ENCODE results near the gene TSEN2. TPM values are rescaled to one million over a fixed set of nuclear protein-coding genes. Genes with fewer than 3 reads are reported as not detected.
A peak's percentile ranks its signal among the peaks of the same experiment; 100 is the strongest.

TSEN2 gene
- total RNA-seq, 1 donor from 2014 or later: 8.7 TPM

DNA sequence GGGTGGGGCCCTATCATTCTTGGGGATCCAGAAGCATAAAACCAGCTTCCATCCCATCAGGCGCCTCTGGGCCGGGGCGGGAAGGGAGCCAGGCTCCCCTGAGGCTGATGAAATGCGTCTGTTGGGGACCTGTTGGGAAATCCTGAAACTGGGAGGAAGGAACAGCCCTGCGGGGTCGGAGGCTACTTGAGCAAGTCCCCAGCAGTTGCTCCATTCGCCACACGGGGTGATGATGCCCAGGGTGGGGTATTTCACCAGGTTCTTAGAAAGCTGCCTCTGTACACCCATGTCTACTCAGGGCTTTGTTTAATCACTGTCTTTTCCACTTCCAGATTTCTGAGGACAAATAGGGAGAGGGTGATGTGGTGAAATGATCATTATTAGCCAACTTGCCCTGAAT, 25.4 kb upstream of the TSEN2 start:
- Mint-ChIP-seq H3K9me3 (ENCODE audit: unreplicated experiment) (no peaks in the 10 kb centered on the region), H3K4me3 (ENCODE audit: unreplicated experiment) (no peak overlapping the region), H3K36me3 (ENCODE audit: low read depth, unreplicated experiment) (no peaks in the 10 kb centered on the region), H3K4me1 (ENCODE audit: unreplicated experiment) (peaks cover 13% of the 10 kb centered on the region), H3K27me3 (ENCODE audit: unreplicated experiment) (peaks cover 1% of the 10 kb centered on the region), H3K27ac (ENCODE audit: unreplicated experiment) (no peak overlapping the region)
- TF ChIP-seq CTCF (IDR thresholded peaks at IDR 0.05; ENCODE audit: unreplicated experiment): no peak
- DNase-seq (ENCODE audit: low spot score): no peak

- DNase-seq (ENCODE audit: low spot score): no peak
- H3K27me3 Mint-ChIP-seq (ENCODE audit: unreplicated experiment): peaks cover 1% of the 10 kb centered on the region
- H3K36me3 Mint-ChIP-seq (ENCODE audit: low read depth, unreplicated experiment): no peaks in the 10 kb centered on the region
- peaks cover 17% of the 10 kb centered on the region for H3K4me1 Mint-ChIP-seq (ENCODE audit: unreplicated experiment)
- no peak overlapping the region for H3K27ac Mint-ChIP-seq (ENCODE audit: unreplicated experiment)
- H3K4me3 Mint-ChIP-seq (ENCODE audit: unreplicated experiment): no peak overlapping the region
- no peaks in the 10 kb centered on the region for H3K9me3 Mint-ChIP-seq (ENCODE audit: unreplicated experiment)
- TF ChIP-seq CTCF (IDR thresholded peaks at IDR 0.05; ENCODE audit: unreplicated experiment): no peak
These were observed 24.2 kb upstream of the TSEN2 start for GRCh38 chr3:12460127-12460526.

DNA sequence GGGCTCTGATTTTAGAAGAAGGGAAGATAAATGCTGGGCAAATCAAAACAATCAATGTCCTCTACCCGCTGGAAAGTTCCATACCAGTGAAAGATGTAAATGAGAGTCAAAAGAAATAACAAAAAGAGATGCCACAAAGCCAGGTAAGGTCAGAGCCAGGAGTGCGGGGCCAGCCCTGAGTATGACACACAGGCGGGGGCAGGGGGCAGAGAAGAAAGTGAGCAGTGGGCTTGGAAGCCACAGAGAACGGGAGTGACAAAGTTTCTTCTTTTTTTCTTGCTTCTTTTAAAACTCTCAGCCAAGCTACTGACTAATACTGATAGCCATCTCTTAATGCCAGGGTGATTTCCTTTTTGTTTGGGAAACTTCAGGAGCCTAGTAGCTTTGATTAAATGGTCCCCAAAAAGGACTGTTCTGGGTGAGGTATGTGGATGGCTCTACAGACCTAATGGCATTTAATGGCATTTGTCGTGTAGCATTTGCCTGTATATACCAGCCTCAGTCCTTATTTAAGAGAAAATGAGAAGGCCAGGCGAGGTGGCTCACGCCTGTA, 23.1 kb upstream of the TSEN2 start:
- Mint-ChIP-seq H3K36me3 (ENCODE audit: low read depth, unreplicated experiment) (no peaks in the 10 kb centered on the region), H3K9me3 (ENCODE audit: unreplicated experiment) (no peaks in the 10 kb centered on the region), H3K27ac (ENCODE audit: unreplicated experiment) (no peak overlapping the region), H3K4me1 (ENCODE audit: unreplicated experiment) (peaks cover 20% of the 10 kb centered on the region), H3K27me3 (ENCODE audit: unreplicated experiment) (peaks cover 1% of the 10 kb centered on the region), H3K4me3 (ENCODE audit: unreplicated experiment) (no peak overlapping the region)
- TF ChIP-seq CTCF (IDR thresholded peaks at IDR 0.05; ENCODE audit: unreplicated experiment): no peak
- DNase-seq (ENCODE audit: low spot score): no peak

- peak; percentile 24 for DNase-seq (ENCODE audit: low spot score)
- H3K9me3 Mint-ChIP-seq (ENCODE audit: unreplicated experiment): no peaks in the 10 kb centered on the region
- H3K4me3 Mint-ChIP-seq (ENCODE audit: unreplicated experiment): no peak overlapping the region
- peaks cover 3% of the 10 kb centered on the region for H3K27me3 Mint-ChIP-seq (ENCODE audit: unreplicated experiment)
- peak overlapping the region; percentile 48 for H3K27ac Mint-ChIP-seq (ENCODE audit: unreplicated experiment)
- peaks cover 20% of the 10 kb centered on the region for H3K4me1 Mint-ChIP-seq (ENCODE audit: unreplicated experiment)
- TF ChIP-seq CTCF (IDR thresholded peaks at IDR 0.05; ENCODE audit: unreplicated experiment): no peak
- no peaks in the 10 kb centered on the region for H3K36me3 Mint-ChIP-seq (ENCODE audit: low read depth, unreplicated experiment)
These were observed 21.9 kb upstream of the TSEN2 start for GRCh38 chr3:12462159-12462947.

- Mint-ChIP-seq H3K4me3 (ENCODE audit: unreplicated experiment) (no peak overlapping the region), H3K27ac (ENCODE audit: unreplicated experiment) (no peak overlapping the region), H3K36me3 (ENCODE audit: low read depth, unreplicated experiment) (no peaks in the 10 kb centered on the region), H3K4me1 (ENCODE audit: unreplicated experiment) (peaks cover 20% of the 10 kb centered on the region), H3K9me3 (ENCODE audit: unreplicated experiment) (no peaks in the 10 kb centered on the region), H3K27me3 (ENCODE audit: unreplicated experiment) (peaks cover 1% of the 10 kb centered on the region)
- DNase-seq (ENCODE audit: low spot score): no peak
- no peak for TF ChIP-seq CTCF (IDR thresholded peaks at IDR 0.05; ENCODE audit: unreplicated experiment)
These were observed 20.6 kb upstream of the TSEN2 start for GRCh38 chr3:12463686-12464085.
